ENCODE results near the gene TRAP1. TPM values are rescaled to one million over a fixed set of nuclear protein-coding genes. Genes with fewer than 3 reads are reported as not detected.

Gene TRAP1
- total RNA-seq, 1 experiment from 2014 or later = 274 TPM

- H3K27me3 Mint-ChIP-seq (ENCODE audit: insufficient read depth, unreplicated experiment) = no peaks in the 10 kb centered on the region
- H3K36me3 Mint-ChIP-seq (ENCODE audit: insufficient read depth, unreplicated experiment) = peaks cover 14% of the 10 kb centered on the region
- TF ChIP-seq CTCF (IDR thresholded peaks at IDR 0.05; ENCODE audit: unreplicated experiment) = no peak
- H3K27ac Mint-ChIP-seq (ENCODE audit: low read depth, unreplicated experiment) = no peak overlapping the region
- POLR2A ChIA-PET = interaction anchor here (0.7 kb wide), 1 partner anchor 1380 kb away, joined by 3 read pairs; no protein-coding TSS in a partner anchor
- no TSS peak for BruUV-seq (replicated peaks)
- no peak for DNase-seq (ENCODE audit: unreplicated experiment)
- CTCF ChIA-PET = no interaction called here
- intact Hi-C loops (cut with micrococcal nuclease) = no loop called here
- peaks cover 6% of the 10 kb centered on the region for H3K4me1 Mint-ChIP-seq (ENCODE audit: insufficient read depth, unreplicated experiment)
- H3K4me3 Mint-ChIP-seq (ENCODE audit: unreplicated experiment) = no peak overlapping the region
- no peaks in the 10 kb centered on the region for H3K9me3 Mint-ChIP-seq (ENCODE audit: unreplicated experiment)
Observed at GRCh38 chr16:3720418-3720817, 3.1 kb upstream of the TRAP1 start.

- Mint-ChIP-seq H3K9me3 (ENCODE audit: unreplicated experiment) (no peaks in the 10 kb centered on the region), H3K36me3 (ENCODE audit: insufficient read depth, unreplicated experiment) (peaks cover 10% of the 10 kb centered on the region), H3K27me3 (ENCODE audit: insufficient read depth, unreplicated experiment) (no peaks in the 10 kb centered on the region), H3K4me3 (ENCODE audit: unreplicated experiment) (peak overlapping the region; percentile 84), H3K4me1 (ENCODE audit: insufficient read depth, unreplicated experiment) (peaks cover 21% of the 10 kb centered on the region), H3K27ac (ENCODE audit: low read depth, unreplicated experiment) (no peak overlapping the region)
- CTCF ChIA-PET = interaction anchor here (1.1 to 1.2 kb wide), 2 partner anchors 14 to 28 kb away, joined by 3 read pairs; no protein-coding TSS in a partner anchor
- no peak for TF ChIP-seq CTCF (IDR thresholded peaks at IDR 0.05; ENCODE audit: unreplicated experiment)
- BruUV-seq (replicated peaks) = no TSS peak
- intact Hi-C loops (cut with micrococcal nuclease) = no loop called here
- POLR2A ChIA-PET = interaction anchor here (1.5 to 2.4 kb wide), 8 partner anchors 19 to 160 kb away, joined by 5 to 15 read pairs (median 7); no protein-coding TSS in a partner anchor
- no peak for DNase-seq (ENCODE audit: unreplicated experiment)
Observed at GRCh38 chr16:3718628-3719027, 1.3 kb upstream of the TRAP1 start.

- ChIA-PET CTCF (interaction anchor here (1.1 to 1.2 kb wide), 2 partner anchors 14 to 28 kb away, joined by 3 read pairs; no protein-coding TSS in a partner anchor), POLR2A (interaction anchor here (0.6 to 2.4 kb wide), 21 partner anchors 10 to 697 kb away, joined by 3 to 15 read pairs (median 5); partner anchors contain the start of gene SLX4)
- H3K4me3 Mint-ChIP-seq (ENCODE audit: unreplicated experiment) = peak overlapping the region; percentile 84
- TSS peak; percentile 94 for BruUV-seq (replicated peaks)
- intact Hi-C loops (cut with micrococcal nuclease) = no loop called here
- DNase-seq (ENCODE audit: unreplicated experiment) = peak; percentile 5
- peaks cover 16% of the 10 kb centered on the region for H3K36me3 Mint-ChIP-seq (ENCODE audit: insufficient read depth, unreplicated experiment)
- TF ChIP-seq CTCF (IDR thresholded peaks at IDR 0.05; ENCODE audit: unreplicated experiment) = no peak
- no peaks in the 10 kb centered on the region for H3K9me3 Mint-ChIP-seq (ENCODE audit: unreplicated experiment)
- no peaks in the 10 kb centered on the region for H3K27me3 Mint-ChIP-seq (ENCODE audit: insufficient read depth, unreplicated experiment)
- peaks cover 27% of the 10 kb centered on the region for H3K4me1 Mint-ChIP-seq (ENCODE audit: insufficient read depth, unreplicated experiment)
- H3K27ac Mint-ChIP-seq (ENCODE audit: low read depth, unreplicated experiment) = peak overlapping the region; percentile 61
Observed at GRCh38 chr16:3718019-3718391, 681 bp upstream of the TRAP1 start.

- Mint-ChIP-seq H3K36me3 (ENCODE audit: insufficient read depth, unreplicated experiment) (peaks cover 16% of the 10 kb centered on the region), H3K27ac (ENCODE audit: low read depth, unreplicated experiment) (peak overlapping the region; percentile 61), H3K9me3 (ENCODE audit: unreplicated experiment) (no peaks in the 10 kb centered on the region), H3K27me3 (ENCODE audit: insufficient read depth, unreplicated experiment) (no peaks in the 10 kb centered on the region), H3K4me1 (ENCODE audit: insufficient read depth, unreplicated experiment) (peaks cover 29% of the 10 kb centered on the region), H3K4me3 (ENCODE audit: unreplicated experiment) (peak overlapping the region; percentile 84)
- POLR2A ChIA-PET = interaction anchor here (0.7 to 2.4 kb wide), 18 partner anchors 11 to 558 kb away, joined by 3 to 15 read pairs (median 5); partner anchors contain the start of gene SLX4
- DNase-seq (ENCODE audit: unreplicated experiment) = peak; percentile 50
- BruUV-seq (replicated peaks) = no TSS peak
- CTCF ChIA-PET = interaction anchor here (0.7 kb wide), 1 partner anchor 465 kb away, joined by 3 read pairs; no protein-coding TSS in a partner anchor
- intact Hi-C loops (cut with micrococcal nuclease) = no loop called here
- TF ChIP-seq CTCF (IDR thresholded peaks at IDR 0.05; ENCODE audit: unreplicated experiment) = no peak
Observed at GRCh38 chr16:3716831-3717234, 491 bp downstream of the TRAP1 start.

All from MCF 10A (cell line).